H1 (cell line): ENCODE data around the gene RTTN. TPM values are rescaled to one million over a fixed set of nuclear protein-coding genes. Genes with fewer than 3 reads are reported as not detected.

ENCODE experiments used
- CTCF ChIP-seq, 3 experiments: IDR thresholded peaks; 1 replicate in 2 of 3; 2 replicates in 1 of 3; pipeline versions ENCODE4 v1.5.1 to v1.6.1; 2011; ENCODE audit warnings: low read length in 3 of 3, mild to moderate bottlenecking in 3 of 3, inconsistent platforms in 2 of 3, low read depth in 1 of 3, moderate library complexity in 1 of 3; ENCODE audit not compliant: insufficient read depth in 1 of 3; ENCODE audit errors: control extremely low read depth in 1 of 3
- EZH2 ChIP-seq: fragments of 200-600 bp; sonication (generic); IDR thresholded peaks from 2 replicates; pipeline ENCODE4 v1.7.1; 2012; ENCODE audit warnings: low read depth, mild to moderate bottlenecking, moderate library complexity, low read length, inconsistent platforms; ENCODE audit not compliant: severe bottlenecking
- KDM1A ChIP-seq: fragments of 200-600, 300-600 bp; sonication (generic); IDR thresholded peaks from 2 replicates; pipeline ENCODE4 v1.7.1; 2016; ENCODE audit warnings: mild to moderate bottlenecking, low read length, borderline replicate concordance
- SIRT6 ChIP-seq: IDR thresholded peaks from one replicate; pipeline ENCODE4 v1.7.1; 2012; ENCODE audit warnings: low read length, inconsistent platforms
- SIX5 ChIP-seq: IDR thresholded peaks from 2 replicates; pipeline ENCODE4 v1.6.1; 2011; ENCODE audit warnings: mild to moderate bottlenecking, low read depth, low read length
- polyA plus RNA-seq, 7 experiments: library from polyadenylated mRNA; depleted of rRNA in 3 of 7; stranded (reverse) in 5 of 7; unstranded in 2 of 7; fragments of >200 nt in 5 of 7; fragments of 200-250 nt in 2 of 7; gene quantifications; 1 replicate in 5 of 7; 2 replicates in 1 of 7; 4 replicates in 1 of 7; pipeline versions ENCODE4 v1.2.1 to v1.2.3, GENCODE V29; 2011 to 2013; ENCODE audit warnings: missing spikeins in 2 of 7, mixed read lengths in 2 of 7
- total RNA-seq: library from RNA; stranded (reverse); fragmentation: NEBNext Ultra II Directional; extraction: Animal tissue kit (Norgen Biotek cat#: 25700); gene quantifications from 2 replicates; pipeline ENCODE4 v1.2.1, GENCODE V29; 2021

RTTN gene
- total and polyA plus RNA-seq, 2 of the 8 experiments (the other 6 are each of a cell fraction or from before 2014, with no cell fraction given) = 9.1 to 21.4 TPM

GRCh38 chr18:70233974-70234373, 28.5 kb upstream of the RTTN start (continued):
- no peak for TF ChIP-seq SIRT6
- TF ChIP-seq EZH2 = no peak
- no peak for TF ChIP-seq KDM1A
- no peak for TF ChIP-seq SIX5
- TF ChIP-seq CTCF (IDR thresholded peaks at IDR 0.05; ENCODE audit: control extremely low read depth in 1 of 3, insufficient read depth in 1 of 3, low read depth in 1 of 3, low read length in 3 of 3) = no peak
- TF ChIP-seq, all 59 proteins: peak for 0
